Measurements from ENCODE around the gene HEBP2.

The HEBP2 gene

GRCh38 chr6:138402838-138403187 lies 1.2 kb upstream of the HEBP2 start:
- H3K4me3 ChIP-seq (ENCODE audit: low read depth, low read length), result no peak overlapping the region
- H3K27ac ChIP-seq, result no peak overlapping the region
- no peaks in the 10 kb centered on the region for H3K27me3 ChIP-seq (replicated peaks)
- TF ChIP-seq CTCF (IDR thresholded peaks at IDR 0.05; ENCODE audit: low read depth, low read length, missing control alignments), result no peak
- in situ Hi-C loops (cut with HindIII; ENCODE audit: low pct_ligation_motif_present, low sequenced_read_pairs), result no loop called here
- peaks cover 16% of the 10 kb centered on the region for H3K36me3 ChIP-seq (replicated peaks)
- DNase-seq, result no peak

- H3K4me3 ChIP-seq (ENCODE audit: low read depth, low read length), result peak overlapping the region; percentile 78
- in situ Hi-C loops (cut with HindIII; ENCODE audit: low pct_ligation_motif_present, low sequenced_read_pairs), result no loop called here
- no peak for DNase-seq
- H3K27me3 ChIP-seq (replicated peaks), result no peaks in the 10 kb centered on the region
- TF ChIP-seq CTCF (IDR thresholded peaks at IDR 0.05; ENCODE audit: low read depth, low read length, missing control alignments), result peak; percentile 45
- H3K27ac ChIP-seq, result peak overlapping the region; percentile 6
- H3K36me3 ChIP-seq (replicated peaks), result peaks cover 19% of the 10 kb centered on the region
These were observed 661 bp upstream of the HEBP2 start for GRCh38 chr6:138403324-138403800.

- Histone ChIP-seq H3K27ac (no peak overlapping the region), H3K4me3 (ENCODE audit: low read depth, low read length) (peak overlapping the region; percentile 78), H3K36me3 (replicated peaks) (peaks cover 28% of the 10 kb centered on the region), H3K27me3 (replicated peaks) (no peaks in the 10 kb centered on the region)
- no peak for TF ChIP-seq CTCF (IDR thresholded peaks at IDR 0.05; ENCODE audit: low read depth, low read length, missing control alignments)
- in situ Hi-C loops (cut with HindIII; ENCODE audit: low pct_ligation_motif_present, low sequenced_read_pairs), result no loop called here
- DNase-seq, result no peak
These were observed 779 bp downstream of the HEBP2 start for GRCh38 chr6:138404666-138405337.

- TF ChIP-seq CTCF (IDR thresholded peaks at IDR 0.05; ENCODE audit: low read depth, low read length, missing control alignments), result no peak
- H3K4me3 ChIP-seq (ENCODE audit: low read depth, low read length), result no peak overlapping the region
- no peak for DNase-seq
- no peak overlapping the region for H3K27ac ChIP-seq
- no peaks in the 10 kb centered on the region for H3K27me3 ChIP-seq (replicated peaks)
- peaks cover 29% of the 10 kb centered on the region for H3K36me3 ChIP-seq (replicated peaks)
- in situ Hi-C loops (cut with HindIII; ENCODE audit: low pct_ligation_motif_present, low sequenced_read_pairs), result no loop called here
These were observed 1.9 kb downstream of the HEBP2 start for GRCh38 chr6:138405816-138406413.

- Histone ChIP-seq H3K27me3 (replicated peaks) (no peaks in the 10 kb centered on the region), H3K36me3 (replicated peaks) (peaks cover 29% of the 10 kb centered on the region), H3K27ac (no peak overlapping the region), H3K4me3 (ENCODE audit: low read depth, low read length) (no peak overlapping the region)
- TF ChIP-seq CTCF (IDR thresholded peaks at IDR 0.05; ENCODE audit: low read depth, low read length, missing control alignments), result no peak
- in situ Hi-C loops (cut with HindIII; ENCODE audit: low pct_ligation_motif_present, low sequenced_read_pairs), result no loop called here
- no peak for DNase-seq
These were observed 2.4 kb downstream of the HEBP2 start for GRCh38 chr6:138406443-138406842.
